ENCODE data around the gene CNNM2.
"Not testable (repeated sequence)": the region's sequence is repeated elsewhere in the genome, so short reads cannot be mapped to it uniquely, and the experiment has no call there.

CNNM2 gene

DNA sequence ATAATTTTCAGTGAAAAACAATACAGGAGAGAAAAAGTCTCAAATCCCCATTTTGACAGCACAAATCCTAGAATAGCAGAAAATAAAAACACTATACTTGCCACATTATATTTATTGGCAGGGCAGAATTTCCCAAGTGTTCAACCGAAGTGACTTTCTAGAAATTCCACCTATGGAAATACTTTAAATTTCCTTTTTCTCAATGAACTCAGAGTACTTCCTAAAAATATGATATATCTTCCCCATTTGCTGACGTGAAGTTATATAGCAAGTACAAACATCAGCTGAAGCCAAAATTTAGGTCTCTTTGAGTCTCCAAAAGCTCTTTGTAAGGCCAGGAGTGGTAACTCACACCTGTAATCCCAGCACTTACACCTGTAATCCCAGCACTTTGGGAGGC, 191.7 kb downstream of the CNNM2 start:
- DNase-seq (ENCODE audit: low spot score): no peak

DNA sequence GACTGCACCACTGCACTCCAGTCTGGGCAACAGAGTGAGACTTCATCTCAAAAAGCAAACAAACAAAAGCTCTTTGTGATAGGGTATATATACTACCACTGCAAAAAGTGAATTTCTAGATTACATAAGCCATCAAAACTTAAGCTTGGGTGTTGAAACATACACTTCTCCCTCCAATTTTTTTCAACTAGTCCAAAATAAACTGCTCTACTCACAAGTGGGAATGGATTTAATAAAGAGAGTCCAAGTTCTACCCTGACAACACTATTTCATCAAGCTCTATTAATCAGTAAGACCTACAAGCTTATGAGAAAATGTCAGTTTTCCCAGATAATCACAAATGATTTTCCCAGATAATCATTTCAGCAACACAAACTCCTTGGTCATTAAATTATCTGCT, 192.3 kb downstream of the CNNM2 start:
- no peak for DNase-seq (ENCODE audit: low spot score)

DNA sequence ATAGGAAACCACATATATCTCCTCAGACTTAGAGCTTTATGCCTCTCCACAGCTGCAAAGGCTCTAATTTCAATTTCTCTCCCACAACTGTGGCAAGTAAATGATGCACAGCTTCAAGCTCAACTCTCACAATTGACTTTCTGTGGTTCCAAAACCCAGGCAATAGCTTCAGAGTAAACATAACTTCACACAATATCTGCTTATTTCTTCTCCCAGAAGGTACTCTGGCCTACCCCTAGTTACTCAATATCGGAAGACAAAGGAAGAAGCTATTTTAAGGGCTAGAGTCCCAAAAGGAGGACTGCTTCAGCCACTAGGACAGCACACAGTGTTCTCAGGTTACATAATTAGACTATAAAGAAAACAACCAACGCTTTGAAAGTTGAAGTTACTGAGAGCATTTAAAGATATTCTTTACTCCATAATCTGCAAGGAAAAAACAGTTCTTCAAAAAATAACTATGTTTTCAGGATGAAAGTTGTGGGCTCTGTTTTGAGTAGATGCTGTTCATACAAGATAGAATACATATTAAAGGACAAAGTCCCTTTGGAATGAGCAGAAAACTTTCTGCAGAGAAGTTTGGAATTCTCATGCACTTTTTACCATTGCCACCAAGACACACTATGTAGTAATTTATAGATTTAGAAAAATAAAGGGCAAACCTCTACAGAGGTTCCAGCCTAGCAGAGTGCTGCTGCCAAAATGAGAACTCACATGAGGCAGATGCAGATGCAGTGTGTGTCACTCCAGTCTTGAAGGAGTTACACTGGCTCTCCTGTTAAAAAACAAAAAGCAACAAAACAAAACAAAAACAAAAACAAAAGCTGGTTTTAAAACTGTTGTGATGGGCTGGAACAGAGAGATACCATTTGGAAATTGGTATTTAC, 193.2 kb downstream of the CNNM2 start:
- DNase-seq (ENCODE audit: low spot score): no peak

DNA sequence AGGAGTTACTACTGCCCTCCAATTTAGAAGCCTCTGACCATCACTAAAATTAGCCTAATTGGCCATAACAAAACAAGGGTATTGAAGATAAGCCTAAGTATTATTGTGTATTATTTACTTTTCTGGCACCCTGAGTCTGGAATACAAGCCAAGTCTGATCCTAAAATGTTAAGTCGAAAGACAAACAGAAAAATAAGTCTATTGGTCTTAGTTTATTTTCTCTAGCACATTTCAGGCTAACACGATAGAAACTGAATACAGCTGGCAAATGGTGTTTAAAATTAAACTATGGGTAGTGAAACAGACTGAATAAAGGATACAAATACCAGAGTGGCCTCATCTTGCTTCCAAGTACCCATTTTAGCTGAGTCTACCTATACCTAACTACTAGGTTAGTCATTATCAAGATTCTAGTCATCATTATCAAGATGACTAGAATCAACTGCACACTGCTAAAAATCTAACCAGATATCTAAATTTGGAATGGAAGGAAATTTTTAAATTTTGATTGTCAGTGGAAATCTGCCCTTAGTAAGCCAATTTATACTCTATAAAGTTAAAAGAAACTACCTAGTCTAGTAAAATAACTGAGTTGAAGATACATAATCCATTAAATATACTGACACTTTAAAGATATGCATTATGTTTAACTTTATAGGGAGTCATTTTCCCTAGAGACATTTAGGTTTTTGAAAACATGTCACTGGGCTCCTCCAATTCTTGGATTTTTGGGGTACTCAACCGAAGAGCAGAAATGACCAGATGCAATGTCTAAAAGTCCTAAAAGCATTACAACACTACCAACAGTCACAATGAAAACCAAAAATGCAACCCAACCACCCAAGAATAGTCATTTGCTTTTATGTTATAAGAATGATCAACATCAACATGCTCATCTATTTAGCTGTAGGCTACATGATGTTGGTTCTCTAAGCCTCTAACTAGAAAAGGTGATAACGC, 194.1 kb downstream of the CNNM2 start:
- no peak for DNase-seq (ENCODE audit: low spot score)

DNA sequence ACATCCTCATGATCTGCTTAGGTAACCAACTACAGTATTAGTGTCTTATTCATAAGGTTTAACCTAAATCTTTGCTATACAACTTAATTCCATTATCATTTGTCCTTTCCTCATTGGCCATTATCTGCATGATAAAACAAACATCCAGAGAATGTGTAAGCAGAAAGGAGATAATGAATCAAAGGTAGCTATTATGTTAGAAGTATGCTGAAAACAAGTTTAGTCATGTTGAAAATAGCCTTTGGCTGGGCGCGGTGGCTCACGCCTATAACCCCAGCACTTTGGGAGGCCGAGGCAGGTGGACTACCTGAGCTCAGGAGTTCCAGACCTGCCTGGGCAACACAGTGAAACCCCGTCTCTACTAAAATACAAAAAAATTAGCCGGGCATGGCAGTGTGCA, 196.8 kb downstream of the CNNM2 start:
- DNase-seq (ENCODE audit: low spot score): no peak

DNA sequence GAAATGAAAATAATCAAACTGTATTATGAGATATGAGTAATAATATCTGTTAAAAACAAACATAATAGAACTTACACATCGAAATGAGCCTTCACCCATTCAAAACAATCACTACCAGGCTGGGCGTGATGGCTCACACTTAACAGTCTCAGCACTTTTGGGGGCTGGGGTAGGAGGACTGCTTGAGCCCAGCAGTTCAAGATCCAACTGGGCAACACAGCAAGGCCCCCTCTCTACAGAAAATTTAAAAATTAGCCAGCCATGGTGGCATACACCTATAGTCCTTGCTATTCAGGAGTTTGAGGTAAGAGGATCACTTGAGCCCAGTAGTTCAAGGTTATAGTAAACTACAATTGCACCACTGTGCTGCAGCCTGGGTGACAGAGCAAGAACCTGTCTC, 199.2 kb downstream of the CNNM2 start:
- no peak for DNase-seq (ENCODE audit: low spot score)

DNA sequence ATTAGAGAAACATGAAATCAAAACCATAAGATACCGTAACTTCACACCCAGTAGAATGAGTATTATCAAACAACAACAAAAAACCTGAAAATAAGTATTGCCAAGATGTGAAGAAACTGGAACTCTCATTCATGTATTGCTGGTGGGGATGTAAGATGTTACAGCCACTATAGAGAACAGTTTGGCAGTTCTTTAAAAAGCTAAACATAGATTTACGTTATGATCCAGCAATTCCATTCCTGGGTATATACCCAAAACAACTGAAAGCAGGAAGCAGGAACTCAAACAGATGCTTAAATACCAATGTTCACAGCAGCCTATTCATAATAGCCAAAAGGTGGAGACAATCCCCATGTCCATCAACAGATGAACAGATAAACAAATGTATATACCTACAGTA, 202.5 kb downstream of the CNNM2 start:
- DNase-seq (ENCODE audit: low spot score): no peak

DNA sequence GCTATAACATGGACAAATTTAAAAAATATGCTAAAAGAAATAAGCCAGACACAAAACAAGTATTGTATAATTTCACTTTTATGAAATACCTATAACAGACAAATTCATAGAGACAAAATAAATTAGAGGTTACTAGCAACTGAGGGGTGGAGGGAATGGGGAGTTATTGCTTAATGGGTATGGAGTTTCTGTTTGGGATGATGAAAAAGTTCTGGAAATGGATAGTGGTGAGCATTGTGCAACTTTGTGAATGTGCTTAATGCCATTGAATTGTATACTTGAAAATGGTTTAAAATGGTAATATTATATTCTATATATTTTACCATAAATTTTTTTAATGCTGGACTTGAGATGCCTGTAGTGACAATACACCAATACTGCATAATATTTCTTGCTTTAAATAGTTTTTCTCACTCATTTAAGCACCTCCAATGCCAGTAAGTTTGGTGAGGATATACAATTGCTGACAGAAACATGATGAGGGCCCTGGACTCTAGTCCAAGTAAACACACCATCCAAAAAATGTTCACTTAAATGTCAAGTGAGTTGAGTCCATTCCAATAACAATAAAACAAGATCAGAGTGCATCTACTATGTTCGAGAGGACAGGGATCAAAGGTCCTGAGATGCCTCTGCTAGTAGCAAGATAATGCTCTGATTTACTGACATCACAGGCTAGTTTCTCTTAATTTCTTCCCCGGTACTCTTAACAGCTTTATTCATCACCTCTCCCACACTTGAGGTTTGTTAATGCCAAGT, 203.1 kb downstream of the CNNM2 start:
- DNase-seq (ENCODE audit: low spot score): peak; percentile 55

DNA sequence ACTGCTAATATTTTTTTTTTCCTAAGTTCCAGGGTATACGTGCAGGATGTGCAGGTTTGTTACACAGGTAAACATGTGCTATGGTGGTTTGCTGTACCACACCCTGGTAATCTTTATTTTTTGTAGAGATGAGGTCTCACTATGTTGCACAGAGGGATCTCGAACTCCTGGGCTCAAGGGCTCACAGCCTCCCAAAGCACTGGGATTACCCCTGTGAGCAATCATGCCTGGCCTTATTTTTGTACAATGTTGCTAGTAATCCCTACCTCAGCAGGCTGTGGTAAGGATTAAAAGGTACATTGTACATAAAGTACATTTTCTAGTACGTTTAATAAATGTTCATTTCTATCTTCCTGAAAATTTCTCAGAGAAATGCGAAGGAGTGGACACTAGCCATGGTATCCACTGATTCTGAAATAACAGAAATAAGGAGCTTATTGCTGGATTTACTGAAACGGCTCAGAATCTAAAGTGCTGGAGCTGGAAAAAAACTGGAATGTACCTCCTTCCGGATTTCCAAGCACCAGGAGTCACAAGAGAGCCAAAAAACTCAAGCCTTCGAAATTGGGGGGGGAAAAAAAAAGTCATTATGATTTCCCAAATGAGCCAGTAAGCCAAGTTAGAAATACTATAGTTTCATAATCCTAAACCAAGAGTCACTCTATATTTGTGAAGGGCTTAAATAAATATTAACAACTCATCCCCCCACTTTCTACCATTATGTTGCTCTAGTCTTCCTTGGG, 205.4 kb downstream of the CNNM2 start:
- DNase-seq (ENCODE audit: low spot score): no peak

DNA sequence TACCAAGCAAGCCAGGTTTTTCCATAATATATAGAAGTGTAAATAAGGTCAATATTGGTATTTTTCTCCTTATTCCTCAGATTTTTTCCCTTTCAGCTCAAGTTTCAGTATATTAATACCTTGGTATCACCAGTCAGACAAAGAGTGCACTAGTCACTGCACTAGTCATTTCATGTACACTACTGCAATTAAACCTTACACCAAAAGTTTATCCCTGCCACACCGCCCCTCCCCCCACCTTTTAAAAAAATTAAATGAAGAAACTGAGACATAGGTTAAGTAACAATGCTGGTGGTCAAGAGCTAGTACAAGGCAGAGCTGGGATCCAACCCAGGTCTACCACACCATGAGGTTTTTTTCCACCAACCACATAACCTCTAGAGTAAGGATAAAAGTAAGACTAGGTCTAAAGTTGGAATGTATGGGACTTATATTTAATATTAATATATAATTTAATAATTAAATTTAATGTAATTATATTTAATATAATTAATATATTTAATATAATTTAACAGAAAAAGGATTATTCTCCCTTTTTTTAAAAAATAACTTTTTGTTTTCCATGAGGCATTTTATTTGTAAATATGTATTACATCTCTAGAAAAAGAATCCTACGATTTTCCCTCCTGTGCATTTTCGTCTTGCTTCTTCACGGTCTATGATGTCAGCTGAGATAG, 206.5 kb downstream of the CNNM2 start:
- DNase-seq (ENCODE audit: low spot score): no peak

DNA sequence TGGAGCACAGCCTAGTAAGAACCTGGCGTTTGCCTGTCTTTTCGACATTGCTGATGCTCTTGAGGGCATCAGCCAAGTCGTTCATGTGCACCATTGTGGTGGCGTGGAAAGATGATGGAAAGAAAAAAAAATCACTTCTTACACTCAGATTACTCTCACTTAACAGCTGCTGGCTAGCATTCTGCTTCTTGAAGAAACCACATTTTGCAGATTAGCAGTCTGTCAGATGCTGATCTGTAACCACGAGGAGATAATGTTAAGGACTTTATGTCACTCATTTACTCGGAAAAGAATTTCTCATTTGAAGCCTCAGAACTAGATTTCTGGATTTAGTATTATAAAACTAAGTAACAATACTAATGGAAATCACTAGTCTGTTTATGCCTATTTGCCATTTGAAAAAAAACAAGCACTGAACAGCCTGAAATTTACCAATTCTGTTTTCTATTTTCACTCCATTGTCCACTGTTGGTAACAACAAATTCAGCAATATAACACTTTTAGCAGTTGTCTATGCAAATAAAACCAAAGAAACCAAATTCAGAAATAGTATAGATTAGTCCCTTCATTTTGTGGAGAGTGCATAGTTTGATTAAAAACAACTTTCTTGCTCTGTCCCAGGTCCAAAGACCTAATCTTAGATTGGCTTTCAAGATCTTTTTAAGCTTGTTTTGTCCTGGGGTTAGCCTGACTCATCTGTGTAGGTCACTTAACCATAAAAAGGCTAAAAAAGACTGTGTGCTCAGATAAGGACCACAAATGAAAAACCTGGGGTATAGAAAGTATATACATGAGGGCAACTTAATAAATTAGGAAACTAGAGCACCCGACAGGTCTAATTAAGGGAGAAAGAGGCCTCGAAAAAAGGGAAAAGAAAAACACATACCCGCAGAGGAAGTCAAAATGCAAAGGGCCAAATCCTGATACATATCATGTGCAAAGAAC, 207.5 kb downstream of the CNNM2 start:
- no peak for DNase-seq (ENCODE audit: low spot score)

DNA sequence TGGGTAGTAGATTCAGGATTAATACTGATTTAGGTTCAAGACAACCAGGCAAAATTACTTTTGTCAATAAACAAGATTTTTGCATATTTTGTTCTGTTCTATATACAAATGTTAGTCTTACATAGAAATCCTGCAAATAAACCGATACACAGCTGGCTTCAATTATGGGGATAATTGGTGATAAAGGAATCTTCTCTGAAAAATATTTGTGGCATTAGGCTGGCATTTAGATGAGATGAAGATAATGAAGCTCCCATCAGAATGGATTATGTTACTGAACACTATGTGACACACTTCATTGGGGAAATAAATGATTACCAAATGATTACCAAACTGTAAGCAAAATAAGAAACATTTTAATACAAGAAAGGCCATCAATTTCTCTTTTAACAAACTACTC, 209.1 kb downstream of the CNNM2 start:
- DNase-seq (ENCODE audit: low spot score): no peak

DNA sequence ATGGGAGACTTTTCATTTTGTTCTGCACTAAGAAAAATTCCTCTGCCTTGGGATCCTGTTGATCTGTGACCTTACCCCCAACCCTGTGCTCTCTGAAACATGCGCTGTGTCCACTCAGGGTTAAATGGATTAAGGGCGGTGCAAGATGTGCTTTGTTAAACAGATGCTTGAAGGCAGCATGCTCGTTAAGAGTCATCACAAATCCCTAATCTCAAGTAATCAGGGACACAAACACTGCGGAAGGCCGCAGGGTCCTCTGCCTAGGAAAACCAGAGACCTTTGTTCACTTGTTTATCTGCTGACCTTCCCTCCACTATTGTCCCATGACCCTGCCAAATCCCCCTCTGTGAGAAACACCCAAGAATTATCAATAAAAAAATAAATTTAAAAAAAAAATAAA, 212.1 kb downstream of the CNNM2 start:
- not testable (repeated sequence) for DNase-seq (ENCODE audit: low spot score)

DNA sequence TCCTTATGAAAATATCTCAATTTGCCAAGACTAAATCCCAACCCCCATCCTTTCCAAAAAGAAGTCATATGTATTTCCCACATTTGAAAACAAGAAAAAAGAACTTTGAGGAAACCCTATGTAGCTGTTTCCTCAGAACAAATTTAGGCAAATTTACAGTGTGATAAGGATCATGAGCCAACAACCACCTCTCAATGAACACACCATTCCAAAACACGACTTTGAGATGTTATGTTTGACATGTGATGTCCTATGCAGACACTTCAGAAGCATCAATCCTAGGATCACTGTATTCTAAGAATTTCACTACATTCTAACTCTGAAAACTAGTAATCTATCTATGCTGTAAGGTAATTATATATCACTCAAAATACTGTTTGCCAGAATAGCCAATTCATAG, 212.8 kb downstream of the CNNM2 start:
- no peak for DNase-seq (ENCODE audit: low spot score)

DNA sequence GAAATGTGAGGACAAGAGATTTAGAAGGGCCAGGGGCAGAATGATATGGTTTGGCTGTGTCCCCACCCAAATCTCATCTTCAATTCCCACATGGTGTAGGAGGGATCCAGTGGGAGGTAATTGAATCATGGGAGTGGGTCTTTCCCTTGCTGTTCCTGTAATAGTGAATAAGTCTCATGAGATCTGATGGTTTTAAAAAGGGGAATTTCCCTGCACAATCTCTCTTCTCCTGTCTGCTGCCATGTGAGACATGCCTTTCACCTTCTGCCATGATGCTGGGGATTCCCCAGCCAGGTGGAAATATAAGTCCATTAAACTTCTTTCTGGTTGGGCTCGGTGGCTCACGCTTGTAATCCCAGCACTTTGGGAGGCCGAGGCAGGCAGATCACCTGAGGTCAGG, 217.1 kb downstream of the CNNM2 start:
- DNase-seq (ENCODE audit: low spot score): not testable (repeated sequence)

DNA sequence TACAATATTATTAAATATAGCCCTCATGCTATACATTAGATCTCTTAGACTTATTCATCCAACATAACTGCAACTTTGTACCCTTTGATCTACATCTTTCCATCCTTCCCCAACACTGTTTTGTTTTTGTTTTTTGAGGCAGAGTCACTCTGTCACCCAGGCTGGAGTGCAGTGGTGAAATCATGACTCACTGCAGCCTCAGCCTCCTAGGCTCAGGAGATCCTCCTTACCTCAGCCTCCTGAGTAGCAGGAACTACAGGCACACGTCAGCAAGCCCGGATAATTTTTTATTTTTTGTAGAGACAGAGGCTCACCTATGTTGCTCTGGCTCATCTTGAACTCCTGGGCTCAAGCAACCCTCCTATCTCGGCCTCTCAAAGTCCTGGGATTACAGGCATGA, 221.7 kb downstream of the CNNM2 start:
- DNase-seq (ENCODE audit: low spot score): no peak
